CD4-positive, alpha-beta T cell treated with Interleukin-15 for 1 hour (primary cell): ENCODE data around the gene MARVELD1.

ENCODE experiments used
- DNase-seq: peaks from one replicate; pipeline ENCODE4 v3.0.0-alpha.2; 2020

MARVELD1 gene

GRCh38 chr10:97724341-97724941 lies 10.9 kb downstream of the MARVELD1 start:
- no peak for DNase-seq

GRCh38 chr10:97726636-97727178 lies 13.2 kb downstream of the MARVELD1 start:
- DNase-seq, result no peak

GRCh38 chr10:97729014-97729413 lies 15.5 kb downstream of the MARVELD1 start:
- DNase-seq, result no peak

- peak; percentile 47 for DNase-seq
These were observed 18.0 kb downstream of the MARVELD1 start for GRCh38 chr10:97731346-97732051.

GRCh38 chr10:97732052-97732359 lies 18.5 kb downstream of the MARVELD1 start:
- DNase-seq, result no peak

GRCh38 chr10:97733256-97733655 lies 19.7 kb downstream of the MARVELD1 start:
- no peak for DNase-seq

- DNase-seq, result no peak
These were observed 20.5 kb downstream of the MARVELD1 start for GRCh38 chr10:97734021-97734420.

GRCh38 chr10:97736403-97736901 lies 22.9 kb downstream of the MARVELD1 start:
- DNase-seq, result no peak

- peak; percentile 95 for DNase-seq
These were observed 23.6 kb downstream of the MARVELD1 start, which contains the start of gene ZFYVE27 for GRCh38 chr10:97736902-97737769. Gene ZFYVE27, plus strand, starts transcription at chr10:97737128. Its CDS starts 1,350 bp downstream, at chr10:97738478.

- DNase-seq, result no peak
These were observed 24.3 kb downstream of the MARVELD1 start for GRCh38 chr10:97737770-97738265.

- no peak for DNase-seq
These were observed 25.1 kb downstream of the MARVELD1 start for GRCh38 chr10:97738616-97739015.

- no peak for DNase-seq
These were observed 27.1 kb downstream of the MARVELD1 start for GRCh38 chr10:97740613-97741012.

GRCh38 chr10:97743169-97743943 lies 29.8 kb downstream of the MARVELD1 start:
- no peak for DNase-seq

- no peak for DNase-seq
These were observed 31.0 kb downstream of the MARVELD1 start for GRCh38 chr10:97744405-97745035.

- DNase-seq, result no peak
These were observed 34.0 kb downstream of the MARVELD1 start for GRCh38 chr10:97747573-97747972.

- DNase-seq, result no peak
These were observed 34.6 kb downstream of the MARVELD1 start for GRCh38 chr10:97748116-97748515.

GRCh38 chr10:97752956-97753355 lies 39.4 kb downstream of the MARVELD1 start:
- no peak for DNase-seq

GRCh38 chr10:97754726-97755125 lies 41.2 kb downstream of the MARVELD1 start:
- no peak for DNase-seq

- no peak for DNase-seq
These were observed 42.2 kb downstream of the MARVELD1 start for GRCh38 chr10:97755718-97756117.

- DNase-seq, result no peak
These were observed 43.9 kb downstream of the MARVELD1 start for GRCh38 chr10:97757471-97757870.

GRCh38 chr10:97759158-97759887 lies 45.8 kb downstream of the MARVELD1 start:
- no peak for DNase-seq
